SK-N-SH (cell line): ENCODE measurements around the gene TEX54.

Source experiments
- EP300 ChIP-seq, 2 experiments: IDR thresholded peaks; 2 replicates each; pipeline versions ENCODE4 v1.4.0 to v1.6.1; 2012; ENCODE audit warnings: borderline replicate concordance in 1 of 2, low read depth in 1 of 2, low read length in 1 of 2
- EZH2phosphoT487 ChIP-seq: fragments of 200-600 bp; sonication (generic); IDR thresholded peaks from 2 replicates; pipeline ENCODE4 v1.6.1; 2017; ENCODE audit warnings: low read depth, mixed run types, mild to moderate bottlenecking, antibody characterized with exemption, moderate library complexity, borderline replicate concordance
- GABPA ChIP-seq: IDR thresholded peaks from 2 replicates; pipeline ENCODE4 v1.4.0; 2012; ENCODE audit warnings: low read depth, mild to moderate bottlenecking
- MEF2A ChIP-seq: IDR thresholded peaks from 2 replicates; pipeline ENCODE4 v1.4.0; 2012; ENCODE audit warnings: low read depth, borderline replicate concordance
- MXI1 ChIP-seq: IDR thresholded peaks from 2 replicates; pipeline ENCODE4 v1.6.1; 2012; ENCODE audit warnings: mild to moderate bottlenecking, low read depth, low read length, improper control_type of control experiment
- NFIC ChIP-seq: IDR thresholded peaks from 2 replicates; pipeline ENCODE4 v1.4.0; 2012; ENCODE audit warnings: borderline replicate concordance
- POLR2AphosphoS5 ChIP-seq: IDR thresholded peaks from 2 replicates; pipeline ENCODE4 v1.6.1; 2012; ENCODE audit warnings: low read depth, low read length
- RXRA ChIP-seq: IDR thresholded peaks from 2 replicates; pipeline ENCODE4 v1.4.0; 2012; ENCODE audit warnings: low read depth, mild to moderate bottlenecking, borderline replicate concordance
- SIN3A ChIP-seq: IDR thresholded peaks from 2 replicates; pipeline ENCODE4 v1.6.1; 2012; ENCODE audit warnings: low read depth, mild to moderate bottlenecking, low read length, moderate library complexity, borderline replicate concordance
- TF ChIP-seq, protein P1 (sequence below): fragments of 200-600 bp; sonication (generic); IDR thresholded peaks from 2 replicates; pipeline ENCODE4 v1.6.1; 2017; ENCODE audit warnings: antibody characterized with exemption, mild to moderate bottlenecking, moderate library complexity

DNA sequence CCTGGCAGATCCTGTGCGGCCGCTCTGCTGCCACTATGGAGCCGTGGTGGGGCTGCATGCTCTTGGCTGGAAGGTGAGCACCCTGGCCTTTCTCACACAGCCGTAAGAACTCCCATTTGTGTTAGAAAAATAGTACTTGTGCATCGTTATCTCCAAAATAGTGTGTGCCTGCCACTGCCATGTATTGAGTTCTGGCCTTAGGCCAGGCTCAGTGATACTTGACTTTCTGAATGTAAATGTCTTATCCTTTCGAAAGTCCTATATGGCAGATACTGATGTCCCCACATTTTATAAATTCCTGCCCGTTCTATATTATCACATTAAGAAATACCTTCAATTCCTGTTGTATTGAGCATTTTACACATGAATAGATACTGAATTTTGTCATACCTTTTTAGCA is 49.9 kb downstream of the TEX54 start:
- TF ChIP-seq POLR2AphosphoS5 (no peak), MXI1 (no peak), GABPA (no peak), SIN3A (no peak), EP300 (IDR thresholded peaks at IDR 0.05; ENCODE audit: borderline replicate concordance in 1 of 2, low read depth in 1 of 2, low read length in 1 of 2) (no peak), MEF2A (no peak), RXRA (no peak), NFIC (no peak), EZH2phosphoT487 (no peak)
- TF ChIP-seq, protein P1, sequence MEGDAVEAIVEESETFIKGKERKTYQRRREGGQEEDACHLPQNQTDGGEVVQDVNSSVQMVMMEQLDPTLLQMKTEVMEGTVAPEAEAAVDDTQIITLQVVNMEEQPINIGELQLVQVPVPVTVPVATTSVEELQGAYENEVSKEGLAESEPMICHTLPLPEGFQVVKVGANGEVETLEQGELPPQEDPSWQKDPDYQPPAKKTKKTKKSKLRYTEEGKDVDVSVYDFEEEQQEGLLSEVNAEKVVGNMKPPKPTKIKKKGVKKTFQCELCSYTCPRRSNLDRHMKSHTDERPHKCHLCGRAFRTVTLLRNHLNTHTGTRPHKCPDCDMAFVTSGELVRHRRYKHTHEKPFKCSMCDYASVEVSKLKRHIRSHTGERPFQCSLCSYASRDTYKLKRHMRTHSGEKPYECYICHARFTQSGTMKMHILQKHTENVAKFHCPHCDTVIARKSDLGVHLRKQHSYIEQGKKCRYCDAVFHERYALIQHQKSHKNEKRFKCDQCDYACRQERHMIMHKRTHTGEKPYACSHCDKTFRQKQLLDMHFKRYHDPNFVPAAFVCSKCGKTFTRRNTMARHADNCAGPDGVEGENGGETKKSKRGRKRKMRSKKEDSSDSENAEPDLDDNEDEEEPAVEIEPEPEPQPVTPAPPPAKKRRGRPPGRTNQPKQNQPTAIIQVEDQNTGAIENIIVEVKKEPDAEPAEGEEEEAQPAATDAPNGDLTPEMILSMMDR, result no peak
